ENCODE results near the gene MRM1. TPM values are rescaled to one million over a fixed set of nuclear protein-coding genes. Genes with fewer than 3 reads are reported as not detected.

MRM1 gene
- total and polyA plus RNA-seq, 2 donors (not counting 1 experiment from before 2014, with no cell fraction given): 2.5 to 6.9 TPM

DNA sequence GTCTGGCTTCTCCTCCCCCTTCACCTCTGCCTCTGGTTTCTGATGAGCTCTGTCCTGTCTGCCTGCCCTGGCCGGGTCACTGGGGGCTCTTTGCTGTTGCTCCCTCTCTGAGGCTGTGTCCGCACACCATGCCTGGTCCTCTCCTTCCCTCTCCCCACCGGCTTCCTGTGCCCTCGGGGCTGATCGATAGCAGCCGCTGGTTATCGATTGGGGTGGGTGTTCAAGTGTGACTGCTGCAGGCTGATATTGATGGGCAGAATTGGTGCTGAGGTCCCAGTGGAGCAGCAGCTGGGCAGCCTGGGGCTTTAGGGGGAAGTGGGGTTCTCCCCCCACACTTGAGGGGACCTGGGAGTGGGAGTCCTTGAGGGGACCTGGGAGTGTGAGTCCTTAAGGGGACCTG is 16.4 kb downstream of the MRM1 start:
- no peak overlapping the region for H3K27ac ChIP-seq (ENCODE audit: insufficient read depth, low read length)
- no peak for DNase-seq (ENCODE audit: low read depth in 2 of 2)
- H3K36me3 ChIP-seq (ENCODE audit: control insufficient read depth, insufficient read depth, low read length): no peaks in the 10 kb centered on the region
- H3K4me1 ChIP-seq (ENCODE audit: control insufficient read depth, extremely low read depth, insufficient read depth, low read length): no peaks in the 10 kb centered on the region
- H3K4me2 ChIP-seq (ENCODE audit: extremely low read depth, insufficient read depth, low read length): no peak overlapping the region
- no peaks in the 10 kb centered on the region for H3K79me2 ChIP-seq (ENCODE audit: control insufficient read depth, insufficient read depth, low read length)
- no peak overlapping the region for H3K9ac ChIP-seq (ENCODE audit: insufficient read depth, low read length)
- H3K9me3 ChIP-seq (ENCODE audit: control insufficient read depth, insufficient read depth, low read depth, low read length): no peaks in the 10 kb centered on the region
- TF ChIP-seq EZH2 (IDR thresholded peaks at IDR 0.05; ENCODE audit: low read length, missing control alignments) (no peak), CTCF (conservative IDR thresholded peaks at IDR 0.05 in 1 of 2, IDR thresholded peaks at IDR 0.05 in 1 of 2; ENCODE audit: low read depth in 1 of 2, low read length in 2 of 2) (no peak)
- no peak overlapping the region for H2AFZ ChIP-seq (ENCODE audit: low read length)
- H3K27me3 ChIP-seq (ENCODE audit: control insufficient read depth, insufficient read depth, low read length): no peaks in the 10 kb centered on the region
- H3K4me3 ChIP-seq (replicated peaks in 1 of 4; ENCODE audit: control extremely low read depth in 1 of 4, insufficient read depth in 1 of 4, low read depth in 3 of 4, low read length in 4 of 4): no peak overlapping the region
- H4K20me1 ChIP-seq (ENCODE audit: control insufficient read depth, extremely low read depth, insufficient read depth, low read length): no peaks in the 10 kb centered on the region

GRCh38 chr17:36623281-36623680 is 21.9 kb downstream of the MRM1 start:
- Histone ChIP-seq H3K27me3 (ENCODE audit: control insufficient read depth, insufficient read depth, low read length) (peaks cover 2% of the 10 kb centered on the region), H3K4me3 (replicated peaks in 1 of 4; ENCODE audit: control extremely low read depth in 1 of 4, insufficient read depth in 1 of 4, low read depth in 3 of 4, low read length in 4 of 4) (no peak overlapping the region), H4K20me1 (ENCODE audit: control insufficient read depth, extremely low read depth, insufficient read depth, low read length) (no peaks in the 10 kb centered on the region), H3K79me2 (ENCODE audit: control insufficient read depth, insufficient read depth, low read length) (no peaks in the 10 kb centered on the region), H2AFZ (ENCODE audit: low read length) (no peak overlapping the region), H3K9ac (ENCODE audit: insufficient read depth, low read length) (no peak overlapping the region), H3K9me3 (ENCODE audit: control insufficient read depth, insufficient read depth, low read depth, low read length) (no peaks in the 10 kb centered on the region), H3K4me2 (ENCODE audit: extremely low read depth, insufficient read depth, low read length) (no peak overlapping the region), H3K27ac (ENCODE audit: insufficient read depth, low read length) (no peak overlapping the region), H3K4me1 (ENCODE audit: control insufficient read depth, extremely low read depth, insufficient read depth, low read length) (no peaks in the 10 kb centered on the region), H3K36me3 (ENCODE audit: control insufficient read depth, insufficient read depth, low read length) (no peaks in the 10 kb centered on the region)
- no peak for DNase-seq (ENCODE audit: low read depth in 2 of 2)
- TF ChIP-seq CTCF (conservative IDR thresholded peaks at IDR 0.05 in 1 of 2, IDR thresholded peaks at IDR 0.05 in 1 of 2; ENCODE audit: low read depth in 1 of 2, low read length in 2 of 2) (no peak), EZH2 (IDR thresholded peaks at IDR 0.05; ENCODE audit: low read length, missing control alignments) (no peak)

GRCh38 chr17:36625188-36625587 is 23.8 kb downstream of the MRM1 start:
- H3K9me3 ChIP-seq (ENCODE audit: control insufficient read depth, insufficient read depth, low read depth, low read length): no peaks in the 10 kb centered on the region
- H3K27ac ChIP-seq (ENCODE audit: insufficient read depth, low read length): no peak overlapping the region
- DNase-seq (ENCODE audit: low read depth in 2 of 2): no peak
- no peaks in the 10 kb centered on the region for H3K79me2 ChIP-seq (ENCODE audit: control insufficient read depth, insufficient read depth, low read length)
- H3K9ac ChIP-seq (ENCODE audit: insufficient read depth, low read length): no peak overlapping the region
- H3K4me1 ChIP-seq (ENCODE audit: control insufficient read depth, extremely low read depth, insufficient read depth, low read length): no peaks in the 10 kb centered on the region
- no peak overlapping the region for H3K4me3 ChIP-seq (replicated peaks in 1 of 4; ENCODE audit: control extremely low read depth in 1 of 4, insufficient read depth in 1 of 4, low read depth in 3 of 4, low read length in 4 of 4)
- no peak overlapping the region for H2AFZ ChIP-seq (ENCODE audit: low read length)
- no peaks in the 10 kb centered on the region for H3K36me3 ChIP-seq (ENCODE audit: control insufficient read depth, insufficient read depth, low read length)
- no peaks in the 10 kb centered on the region for H4K20me1 ChIP-seq (ENCODE audit: control insufficient read depth, extremely low read depth, insufficient read depth, low read length)
- no peak for TF ChIP-seq CTCF (conservative IDR thresholded peaks at IDR 0.05 in 1 of 2, IDR thresholded peaks at IDR 0.05 in 1 of 2; ENCODE audit: low read depth in 1 of 2, low read length in 2 of 2)
- no peak overlapping the region for H3K4me2 ChIP-seq (ENCODE audit: extremely low read depth, insufficient read depth, low read length)
- peaks cover 2% of the 10 kb centered on the region for H3K27me3 ChIP-seq (ENCODE audit: control insufficient read depth, insufficient read depth, low read length)

Measured in fibroblast of lung (primary cell).